H9 (cell line): ENCODE results near the gene S1PR4. TPM values are rescaled to one million over a fixed set of nuclear protein-coding genes. Genes with fewer than 3 reads are reported as not detected.

Source experiments
- DNase-seq: peaks from one replicate; pipeline ENCODE4 v3.0.0-alpha.2; 2017
- H2AFZ ChIP-seq: one replicate; pipeline ENCODE4 v1.6.1; 2013; ENCODE audit warnings: mild to moderate bottlenecking, low read length, control low read depth, moderate library complexity
- H2AK5ac ChIP-seq: 2 replicates; pipeline ENCODE4 v1.6.1; 2013; ENCODE audit warnings: low read length, control low read depth, mixed read lengths; ENCODE audit not compliant: insufficient read length
- H2BK120ac ChIP-seq: one replicate; pipeline ENCODE4 v1.6.1; 2013; ENCODE audit warnings: low read depth, mild to moderate bottlenecking, low read length, control low read depth, inconsistent platforms; ENCODE audit not compliant: poor library complexity, severe bottlenecking
- H2BK12ac ChIP-seq: 2 replicates; pipeline ENCODE4 v1.6.1; 2013; ENCODE audit warnings: low read length, control low read depth, mixed read lengths, low read depth; ENCODE audit not compliant: insufficient read length
- H2BK15ac ChIP-seq: 2 replicates; pipeline ENCODE4 v1.6.1; 2013; ENCODE audit warnings: low read depth, low read length, control low read depth
- H2BK20ac ChIP-seq: one replicate; pipeline ENCODE4 v1.6.1; 2013; ENCODE audit warnings: low read depth, mild to moderate bottlenecking, low read length, control low read depth, inconsistent platforms; ENCODE audit not compliant: poor library complexity, severe bottlenecking
- H2BK5ac ChIP-seq: 2 replicates; pipeline ENCODE4 v1.6.1; 2013; ENCODE audit warnings: low read length, control low read depth, mixed read lengths; ENCODE audit not compliant: insufficient read length
- H3K14ac ChIP-seq: 2 replicates; pipeline ENCODE4 v1.6.1; 2013; ENCODE audit warnings: low read length, control low read depth; ENCODE audit not compliant: insufficient read depth
- H3K18ac ChIP-seq: 2 replicates; pipeline ENCODE4 v1.6.1; 2013; ENCODE audit warnings: low read depth, mild to moderate bottlenecking, mixed read lengths, low read length, control low read depth; ENCODE audit not compliant: insufficient read length
- H3K23ac ChIP-seq: 2 replicates; pipeline ENCODE4 v1.6.1; 2013; ENCODE audit warnings: low read length, control low read depth, mixed read lengths, low read depth; ENCODE audit not compliant: insufficient read length
- H3K23me2 ChIP-seq: 2 replicates; pipeline ENCODE4 v1.6.1; 2013; ENCODE audit warnings: low read depth, mild to moderate bottlenecking, mixed read lengths, low read length, control low read depth; ENCODE audit not compliant: insufficient read length, poor library complexity, severe bottlenecking
- H3K27ac ChIP-seq: 2 replicates; pipeline ENCODE4 v1.5.1; 2013; ENCODE audit warnings: low read length, control low read depth, mixed read lengths, low read depth; ENCODE audit not compliant: insufficient read length
- H3K27me3 ChIP-seq: 2 replicates; pipeline ENCODE4 v1.6.1; 2013; ENCODE audit warnings: low read length, control low read depth, inconsistent platforms; ENCODE audit not compliant: insufficient read depth
- H3K4ac ChIP-seq: 2 replicates; pipeline ENCODE4 v1.6.1; 2013; ENCODE audit warnings: low read depth, mild to moderate bottlenecking, control low read depth, inconsistent platforms, low read length, moderate library complexity
- H3K4me1 ChIP-seq: 2 replicates; pipeline ENCODE4 v1.6.1; 2013; ENCODE audit warnings: low read length, control low read depth, inconsistent platforms; ENCODE audit not compliant: insufficient read depth
- H3K4me2 ChIP-seq: 2 replicates; pipeline ENCODE4 v1.6.1; 2013; ENCODE audit warnings: low read length, control low read depth, mixed read lengths; ENCODE audit not compliant: insufficient read length, insufficient read depth
- H3K56ac ChIP-seq: 2 replicates; pipeline ENCODE4 v1.6.1; 2013; ENCODE audit warnings: low read depth, mild to moderate bottlenecking, mixed read lengths, low read length, control low read depth; ENCODE audit not compliant: insufficient read length
- H3K79me1 ChIP-seq: 2 replicates; pipeline ENCODE4 v1.6.1; 2013; ENCODE audit warnings: low read depth, mild to moderate bottlenecking, moderate library complexity, low read length, control low read depth, inconsistent platforms; ENCODE audit not compliant: insufficient read depth, poor library complexity, severe bottlenecking
- H3K79me2 ChIP-seq: 2 replicates; pipeline ENCODE4 v1.6.1; 2013; ENCODE audit warnings: low read length, control low read depth, inconsistent platforms; ENCODE audit not compliant: insufficient read depth
- H3K9ac ChIP-seq: 2 replicates; pipeline ENCODE4 v1.6.1; 2013; ENCODE audit warnings: low read length, control low read depth, mixed read lengths; ENCODE audit not compliant: insufficient read length; ENCODE audit errors: extremely low read depth
- H3K9me3 ChIP-seq: one replicate; pipeline ENCODE4 v1.6.1; 2013; ENCODE audit warnings: low read depth, low read length, inconsistent platforms; ENCODE audit not compliant: control insufficient read depth
- H3T11ph ChIP-seq: one replicate; pipeline ENCODE4 v1.6.1; 2013; ENCODE audit warnings: mild to moderate bottlenecking, low read length, control low read depth, inconsistent platforms
- H4K20me1 ChIP-seq: one replicate; pipeline ENCODE4 v1.6.1; 2013; ENCODE audit not compliant: control insufficient read depth, insufficient read length, insufficient read depth
- H4K5ac ChIP-seq: 2 replicates; pipeline ENCODE4 v1.6.1; 2013; ENCODE audit warnings: low read depth, mild to moderate bottlenecking, mixed read lengths, low read length, control low read depth; ENCODE audit not compliant: insufficient read length
- H4K8ac ChIP-seq: replicated peaks from 2 replicates; pipeline ENCODE4 v1.6.1; 2013; ENCODE audit warnings: low read length, control low read depth, mixed read lengths, low read depth; ENCODE audit not compliant: insufficient read length
- H4K91ac ChIP-seq: 2 replicates; pipeline ENCODE4 v1.6.1; 2013; ENCODE audit warnings: low read depth, mild to moderate bottlenecking, moderate library complexity, mixed read lengths, low read length, control low read depth; ENCODE audit not compliant: insufficient read length
- H3K27ac Mint-ChIP-seq, 3 experiments: 2 replicates in 2 of 3; 3 replicates in 1 of 3; pipeline ENCODE4 v1.8.0; 2020 to 2021; ENCODE audit warnings: mixed read lengths in 3 of 3, mild to moderate bottlenecking in 1 of 3, moderate library complexity in 1 of 3
- H3K27me3 Mint-ChIP-seq: 2 replicates; pipeline ENCODE4 v1.8.0; 2021; ENCODE audit warnings: low read depth, mild to moderate bottlenecking, moderate library complexity, mixed read lengths
- H3K36me3 Mint-ChIP-seq, 3 experiments: 2 replicates in 2 of 3; 3 replicates in 1 of 3; pipeline ENCODE4 v1.8.0; 2020 to 2021; ENCODE audit warnings: low read depth in 3 of 3, mixed read lengths in 3 of 3; ENCODE audit not compliant: insufficient read depth in 1 of 3
- H3K4me1 Mint-ChIP-seq, 2 experiments: 2 replicates each; pipeline ENCODE4 v1.8.0; 2020; ENCODE audit warnings: mixed read lengths in 2 of 2
- H3K4me3 Mint-ChIP-seq, 2 experiments: 2 replicates in 1 of 2; 3 replicates in 1 of 2; pipeline ENCODE4 v1.8.0; 2020 to 2021; ENCODE audit warnings: mild to moderate bottlenecking in 2 of 2, mixed read lengths in 2 of 2, moderate library complexity in 1 of 2
- H3K9me3 Mint-ChIP-seq, 2 experiments: 2 replicates in 1 of 2; 3 replicates in 1 of 2; pipeline ENCODE4 v1.8.0; 2020; ENCODE audit warnings: mild to moderate bottlenecking in 2 of 2, mixed read lengths in 2 of 2, moderate library complexity in 1 of 2
- CTCF ChIP-seq: fragments of 200-600 bp; sonication (generic); conservative IDR thresholded peaks from 3 replicates; pipeline ENCODE4 v1.8.0; 2021; ENCODE audit warnings: antibody characterized with exemption, mild to moderate bottlenecking
- WGBS: extraction: QIAGEN DNeasy Blood & Tissue Kit; methylation state at CpG from one replicate; pipeline ENCODE4 v1.1.7; 2013; ENCODE audit warnings: missing lambda C conversion rate, low lambda C conversion rate, mixed read lengths; ENCODE audit not compliant: insufficient read length; ENCODE audit errors: extremely low coverage; 5-methylcytosine and 5-hydroxymethylcytosine counted together
- total RNA-seq: library from RNA; stranded (reverse); gene quantifications from 2 replicates; pipeline ENCODE4 v1.2.1, GENCODE V29; 2021

Gene S1PR4
- total RNA-seq, 1 experiment from 2014 or later = not detected

GRCh38 chr19:3198901-3199700 is 20.5 kb downstream of the S1PR4 start:
- H2BK120ac ChIP-seq = no peak overlapping the region
- TF ChIP-seq CTCF = no peak
- no peaks in the 10 kb centered on the region for H3K23me2 ChIP-seq
- no peak overlapping the region for H2BK12ac ChIP-seq
- no peak overlapping the region for H2BK5ac ChIP-seq
- H3K4ac ChIP-seq = no peak overlapping the region
- no peak overlapping the region for H4K91ac ChIP-seq
- no peak for DNase-seq
- Mint-ChIP-seq H3K36me3 (peaks cover 0 to 28% (median 18%) of the 10 kb centered on the region in 3 experiments; a peak in 5 of 7 replicates), H3K4me1 (no peaks in the 10 kb centered on the region), H3K4me3 (no peak overlapping the region), H3K27ac (no peak overlapping the region), H3K27me3 (no peaks in the 10 kb centered on the region), H3K9me3 (no peaks in the 10 kb centered on the region)
- H3K9ac ChIP-seq = no peak overlapping the region
- no peak overlapping the region for H3K23ac ChIP-seq
- H3K4me2 ChIP-seq = no peak overlapping the region
- H3K18ac ChIP-seq = no peak overlapping the region
- H2BK20ac ChIP-seq = no peak overlapping the region
- no peak overlapping the region for H2AFZ ChIP-seq
- H3T11ph ChIP-seq = no peak overlapping the region
- H3K4me1 ChIP-seq = no peaks in the 10 kb centered on the region
- no CpG with 5 or more reads among the region's 43 CpGs for WGBS
- no peak overlapping the region for H3K56ac ChIP-seq
- no peaks in the 10 kb centered on the region for H3K9me3 ChIP-seq
- no peak overlapping the region for H4K8ac ChIP-seq
- no peaks in the 10 kb centered on the region for H4K20me1 ChIP-seq
- H3K79me2 ChIP-seq = no peaks in the 10 kb centered on the region
- no peak overlapping the region for H2BK15ac ChIP-seq
- H3K27me3 ChIP-seq = no peaks in the 10 kb centered on the region
- H3K79me1 ChIP-seq = peaks cover 4% of the 10 kb centered on the region
- no peak overlapping the region for H3K14ac ChIP-seq
- no peak overlapping the region for H3K27ac ChIP-seq
- H2AK5ac ChIP-seq = no peak overlapping the region
- H4K5ac ChIP-seq = no peak overlapping the region
